Osteoblast (primary cell): ENCODE measurements around the gene MBD2. TPM values are rescaled to one million over a fixed set of nuclear protein-coding genes. Genes with fewer than 3 reads are reported as not detected.

Source experiments
- DNase-seq: peaks from one replicate; pipeline ENCODE4 v3.0.0; 2011; ENCODE audit warnings: low spot score, mixed read lengths; ENCODE audit not compliant: insufficient read length; ENCODE audit errors: missing footprints
- H2AFZ ChIP-seq: 2 replicates; pipeline ENCODE4 v1.6.0; 2011; ENCODE audit warnings: mild to moderate bottlenecking, low read length
- H3K27ac ChIP-seq: 2 replicates; pipeline ENCODE4 v1.5.1; 2011; ENCODE audit warnings: mild to moderate bottlenecking, low read depth, low read length, moderate library complexity
- H3K27me3 ChIP-seq: 2 replicates; pipeline ENCODE4 v1.6.0; 2012; ENCODE audit warnings: mild to moderate bottlenecking, control low read depth, inconsistent platforms, low read length, moderate library complexity; ENCODE audit not compliant: insufficient read depth
- H3K36me3 ChIP-seq: 2 replicates; pipeline ENCODE4 v1.5.1; 2011; ENCODE audit warnings: mild to moderate bottlenecking, low read length, control low read depth, moderate library complexity; ENCODE audit not compliant: insufficient read depth
- H3K4me1 ChIP-seq: 2 replicates; pipeline ENCODE4 v1.5.1; 2011; ENCODE audit warnings: mild to moderate bottlenecking, low read length, control low read depth, moderate library complexity; ENCODE audit not compliant: insufficient read depth
- H3K4me2 ChIP-seq: 2 replicates; pipeline ENCODE4 v1.6.0; 2011; ENCODE audit warnings: mild to moderate bottlenecking, low read length; ENCODE audit not compliant: insufficient read depth
- H3K4me3 ChIP-seq: fragments of 200-600 bp; sonication (generic); 3 replicates; pipeline ENCODE4 v1.5.1; 2012; ENCODE audit warnings: mild to moderate bottlenecking, low read length, inconsistent platforms; ENCODE audit not compliant: insufficient read depth
- H3K79me2 ChIP-seq: 2 replicates; pipeline ENCODE4 v1.6.0; 2012; ENCODE audit warnings: mild to moderate bottlenecking, low read length, control low read depth, inconsistent platforms; ENCODE audit not compliant: insufficient read depth
- H3K9me3 ChIP-seq: 2 replicates; pipeline ENCODE4 v1.5.1; 2011; ENCODE audit warnings: low read depth, low read length, control low read depth
- H4K20me1 ChIP-seq: 2 replicates; pipeline ENCODE4 v1.6.0; 2012; ENCODE audit warnings: mild to moderate bottlenecking, low read length, control low read depth; ENCODE audit not compliant: insufficient read depth
- total RNA-seq: library from RNA; depleted of rRNA; stranded (reverse); fragments of >200 nt; gene quantifications from 2 replicates; pipeline ENCODE4 v1.2.3, GENCODE V29; 2012
- TF ChIP-seq, protein P1 (sequence below): IDR thresholded peaks from 2 replicates; pipeline ENCODE4 v1.5.1; 2011; ENCODE audit warnings: mild to moderate bottlenecking, low read depth, low read length, moderate library complexity; ENCODE audit errors: extremely low read depth

Gene MBD2
- total RNA-seq, 1 donor = 23.9 TPM

- Histone ChIP-seq H3K4me2 (no peak overlapping the region), H3K36me3 (no peaks in the 10 kb centered on the region), H3K27me3 (no peaks in the 10 kb centered on the region), H3K9me3 (no peaks in the 10 kb centered on the region), H2AFZ (no peak overlapping the region), H3K27ac (no peak overlapping the region), H4K20me1 (no peaks in the 10 kb centered on the region), H3K79me2 (no peaks in the 10 kb centered on the region), H3K4me1 (peaks cover 12% of the 10 kb centered on the region), H3K4me3 (no peak overlapping the region)
- TF ChIP-seq, protein P1, sequence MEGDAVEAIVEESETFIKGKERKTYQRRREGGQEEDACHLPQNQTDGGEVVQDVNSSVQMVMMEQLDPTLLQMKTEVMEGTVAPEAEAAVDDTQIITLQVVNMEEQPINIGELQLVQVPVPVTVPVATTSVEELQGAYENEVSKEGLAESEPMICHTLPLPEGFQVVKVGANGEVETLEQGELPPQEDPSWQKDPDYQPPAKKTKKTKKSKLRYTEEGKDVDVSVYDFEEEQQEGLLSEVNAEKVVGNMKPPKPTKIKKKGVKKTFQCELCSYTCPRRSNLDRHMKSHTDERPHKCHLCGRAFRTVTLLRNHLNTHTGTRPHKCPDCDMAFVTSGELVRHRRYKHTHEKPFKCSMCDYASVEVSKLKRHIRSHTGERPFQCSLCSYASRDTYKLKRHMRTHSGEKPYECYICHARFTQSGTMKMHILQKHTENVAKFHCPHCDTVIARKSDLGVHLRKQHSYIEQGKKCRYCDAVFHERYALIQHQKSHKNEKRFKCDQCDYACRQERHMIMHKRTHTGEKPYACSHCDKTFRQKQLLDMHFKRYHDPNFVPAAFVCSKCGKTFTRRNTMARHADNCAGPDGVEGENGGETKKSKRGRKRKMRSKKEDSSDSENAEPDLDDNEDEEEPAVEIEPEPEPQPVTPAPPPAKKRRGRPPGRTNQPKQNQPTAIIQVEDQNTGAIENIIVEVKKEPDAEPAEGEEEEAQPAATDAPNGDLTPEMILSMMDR = no peak
- DNase-seq = no peak
These were observed 32.5 kb upstream of the MBD2 start for GRCh38 chr18:54257015-54257414.

GRCh38 chr18:54255141-54255540 is 30.7 kb upstream of the MBD2 start:
- Histone ChIP-seq H3K36me3 (no peaks in the 10 kb centered on the region), H2AFZ (no peak overlapping the region), H3K27me3 (no peaks in the 10 kb centered on the region), H3K9me3 (no peaks in the 10 kb centered on the region), H3K4me1 (peaks cover 6% of the 10 kb centered on the region), H3K4me3 (no peak overlapping the region), H3K27ac (no peak overlapping the region), H3K79me2 (no peaks in the 10 kb centered on the region), H4K20me1 (no peaks in the 10 kb centered on the region), H3K4me2 (no peak overlapping the region)
- DNase-seq = no peak
- TF ChIP-seq, protein P1 = no peak

DNA sequence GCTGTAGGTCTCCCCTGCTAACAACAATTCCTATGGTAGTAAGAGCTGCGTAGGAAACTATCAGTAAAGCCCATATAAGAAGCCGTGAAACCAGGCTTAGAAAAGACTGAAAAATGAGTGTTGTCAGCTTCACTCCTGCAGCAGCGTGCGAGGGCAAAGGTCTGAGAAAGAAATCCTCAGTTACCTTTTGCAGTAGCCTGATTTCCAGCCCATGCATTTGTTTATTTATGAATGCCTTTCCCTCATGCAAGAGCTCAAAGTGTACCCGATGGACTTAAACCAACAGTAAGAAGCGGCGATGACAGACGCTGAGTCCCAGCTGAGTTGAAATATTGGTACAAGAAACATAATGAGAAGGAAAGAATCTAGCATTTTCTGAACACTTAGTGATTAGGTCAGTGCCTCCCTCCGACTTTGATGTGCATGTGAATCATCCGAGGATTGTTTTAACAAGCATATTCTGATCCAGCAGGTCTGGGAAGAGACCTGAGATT is 29.8 kb upstream of the MBD2 start:
- H3K27ac ChIP-seq = no peak overlapping the region

DNA sequence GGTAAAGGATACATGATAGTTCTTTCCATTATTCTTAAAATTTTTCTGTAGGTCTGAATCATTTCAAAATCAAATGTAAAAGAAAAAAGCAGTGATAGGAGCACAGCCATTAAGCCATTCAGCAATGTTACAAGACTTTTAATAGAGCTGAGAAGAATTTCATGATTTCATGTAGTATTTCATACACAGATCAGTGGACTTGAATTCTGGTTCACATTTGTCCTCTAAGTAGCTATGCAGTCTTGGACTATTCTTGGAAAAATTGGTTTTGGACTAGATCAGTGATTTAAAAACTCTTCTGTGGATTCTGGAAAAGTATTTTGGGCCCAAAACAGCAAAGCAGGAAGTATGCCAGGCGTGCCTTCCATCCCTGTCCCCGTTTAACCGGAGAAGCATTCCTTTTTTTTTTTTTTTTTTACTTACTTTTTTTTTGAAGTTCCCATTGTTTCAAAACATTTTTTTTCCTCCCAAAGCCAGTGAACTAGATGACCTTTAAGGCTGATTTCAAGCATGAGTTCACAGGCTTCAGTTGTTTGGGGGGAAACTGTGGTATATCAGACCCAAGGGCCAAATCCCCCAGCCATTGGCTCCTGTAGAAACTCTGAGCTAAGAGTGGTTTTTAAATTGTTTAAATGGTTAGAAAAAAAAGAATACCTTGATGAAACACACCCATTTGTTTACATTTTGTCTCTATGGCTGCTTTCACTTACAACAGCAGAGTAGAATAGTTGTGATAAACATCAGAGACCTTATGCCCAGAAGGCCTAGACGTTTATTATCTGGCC is 27.3 kb upstream of the MBD2 start:
- H3K4me3 ChIP-seq = no peak overlapping the region
- no peaks in the 10 kb centered on the region for H3K79me2 ChIP-seq
- no peak for DNase-seq
- TF ChIP-seq, protein P1 = no peak
- H3K4me2 ChIP-seq = no peak overlapping the region
- no peaks in the 10 kb centered on the region for H3K27me3 ChIP-seq
- peaks cover 6% of the 10 kb centered on the region for H3K4me1 ChIP-seq
- no peaks in the 10 kb centered on the region for H4K20me1 ChIP-seq
- no peaks in the 10 kb centered on the region for H3K9me3 ChIP-seq
- no peaks in the 10 kb centered on the region for H3K36me3 ChIP-seq
- H2AFZ ChIP-seq = no peak overlapping the region
- H3K27ac ChIP-seq = no peak overlapping the region

More for the DNA sequence above, 29.8 kb upstream of the MBD2 start:
- Histone ChIP-seq H3K9me3 (no peaks in the 10 kb centered on the region), H3K27me3 (no peaks in the 10 kb centered on the region), H4K20me1 (no peaks in the 10 kb centered on the region), H3K4me1 (peaks cover 6% of the 10 kb centered on the region), H2AFZ (peak overlapping the region; percentile 69), H3K4me3 (peak overlapping the region; percentile 49), H3K79me2 (no peaks in the 10 kb centered on the region), H3K4me2 (peak overlapping the region; percentile 80), H3K36me3 (no peaks in the 10 kb centered on the region)
- TF ChIP-seq, protein P1 = no peak
- no peak for DNase-seq
